Prostate gland (tissue), 2 donors: ENCODE data around the gene PARP16. TPM values are rescaled to one million over a fixed set of nuclear protein-coding genes. Genes with fewer than 3 reads are reported as not detected.
A peak's percentile ranks its signal among the peaks of the same experiment; 100 is the strongest.

ENCODE experiments used
- DNase-seq: peaks from one replicate; pipeline ENCODE4 v3.0.0-alpha.2; 2019; ENCODE audit warnings: low spot score
- H3K27ac ChIP-seq, 2 donors: fragments of 200-600 bp; sonication (generic); 2 replicates each; pipeline ENCODE4 v1.5.1; 2017 to 2019
- H3K27me3 ChIP-seq: fragments of 200-600 bp; sonication (generic); replicated peaks from 2 replicates; pipeline ENCODE4 v1.5.1; 2019; ENCODE audit not compliant: insufficient read depth
- H3K36me3 ChIP-seq, 2 donors: fragments of 200-600 bp; sonication (generic); 1 replicate in 1 of 2; 2 replicates in 1 of 2; pipeline versions ENCODE4 v1.5.1 to v1.8.1; 2017 to 2019
- H3K4me1 ChIP-seq: fragments of 200-600 bp; sonication (generic); replicated peaks from 2 replicates; pipeline ENCODE4 v1.5.1; 2019
- H3K4me3 ChIP-seq, 2 donors: fragments of 200-600 bp; sonication (generic); 2 replicates each; pipeline ENCODE4 v1.5.1; 2017 to 2019
- H3K9me3 ChIP-seq: fragments of 200-600 bp; sonication (generic); 2 replicates; pipeline ENCODE4 v1.5.1; 2017
- CTCF ChIP-seq, 4 experiments: fragments of 200-600 bp in 2 of 4; fragments of 450-650 bp in 2 of 4; sonication (generic) in 2 of 4; IDR thresholded peaks; 1 replicate in 3 of 4; 2 replicates in 1 of 4; pipeline ENCODE4 v1.5.1; 2016 to 2019; ENCODE audit warnings: antibody characterized with exemption in 4 of 4, mild to moderate bottlenecking in 2 of 4, moderate library complexity in 2 of 4
- POLR2A ChIP-seq: fragments of 450-650 bp; IDR thresholded peaks from one replicate; pipeline ENCODE4 v1.6.1; 2016; ENCODE audit warnings: antibody characterized with exemption, mild to moderate bottlenecking
- POLR2AphosphoS5 ChIP-seq: sonication (generic); formaldehyde crosslinking; IDR thresholded peaks from one replicate; pipeline ENCODE4 v1.6.1; 2017; ENCODE audit warnings: antibody characterized with exemption
- WGBS: methylation state at CpG from one replicate; pipeline ENCODE4 v1.1.5; 2018; 5-methylcytosine and 5-hydroxymethylcytosine counted together
- intact Hi-C: fragments of 100-400 bp; cut with DNase I; formaldehyde crosslinking; loops from one replicate; pipeline ENCODE4 v1.14.2; 2022
- total RNA-seq, 2 donors: library from RNA; depleted of rRNA; stranded (reverse); fragments of >200 nt; gene quantifications; one replicate each; pipeline ENCODE4 v1.1.0, GENCODE V29; 2016

Gene PARP16
- total RNA-seq, 2 donors from 2014 or later, result 13.0 to 17.0 TPM

GRCh38 chr15:65305776-65306175 is 19.1 kb upstream of the PARP16 start:
- H3K4me3 ChIP-seq, result no peak overlapping the region
- H3K36me3 ChIP-seq, result no peaks in the 10 kb centered on the region
- H3K27ac ChIP-seq, result no peak overlapping the region
- no peaks in the 10 kb centered on the region for H3K27me3 ChIP-seq
- DNase-seq, result no peak
- 88% methylated on average over 3 of the region's 3 CpGs for WGBS
- intact Hi-C loops, result no loop called here
- no peaks in the 10 kb centered on the region for H3K9me3 ChIP-seq
- TF ChIP-seq CTCF (IDR thresholded peaks at IDR 0.05) (no peak), POLR2A (no peak), POLR2AphosphoS5 (no peak)
- H3K4me1 ChIP-seq, result no peaks in the 10 kb centered on the region

- no peaks in the 10 kb centered on the region for H3K36me3 ChIP-seq
- H3K4me1 ChIP-seq, result no peaks in the 10 kb centered on the region
- DNase-seq, result peak; percentile 22
- WGBS, result 52% methylated on average over 14 of the region's 14 CpGs
- no peaks in the 10 kb centered on the region for H3K27me3 ChIP-seq
- TF ChIP-seq CTCF (IDR thresholded peaks at IDR 0.05) (no peak), POLR2A (no peak), POLR2AphosphoS5 (no peak)
- peak overlapping the region; percentile 84 to 87 for H3K27ac ChIP-seq
- intact Hi-C loops, result no loop called here
- peak overlapping the region in 1 of 2 donors; percentile 45 for H3K4me3 ChIP-seq
- H3K9me3 ChIP-seq, result no peaks in the 10 kb centered on the region
Observed at GRCh38 chr15:65305150-65305758, 18.6 kb upstream of the PARP16 start.

- WGBS, result under 1% methylated on average over 24 of the region's 24 CpGs
Observed at GRCh38 chr15:65304381-65305149, 17.9 kb upstream of the PARP16 start, which contains the start of gene RNU5B-1. RNU5B-1 (plus strand) TSS chr15:65304677.

GRCh38 chr15:65303687-65304380 is 17.2 kb upstream of the PARP16 start:
- H3K27ac ChIP-seq, result peak overlapping the region; percentile 84 to 87
- TF ChIP-seq CTCF (IDR thresholded peaks at IDR 0.05), result no peak
- no peak for TF ChIP-seq POLR2A
- TF ChIP-seq POLR2AphosphoS5, result peak; percentile 65
- intact Hi-C loops, result no loop called here
- H3K4me3 ChIP-seq, result peak overlapping the region; percentile 40 to 45
- no peaks in the 10 kb centered on the region for H3K27me3 ChIP-seq
- DNase-seq, result peak; percentile 78
- no peaks in the 10 kb centered on the region for H3K9me3 ChIP-seq
- no peaks in the 10 kb centered on the region for H3K36me3 ChIP-seq
- 2% methylated on average over 24 of the region's 24 CpGs for WGBS
- no peaks in the 10 kb centered on the region for H3K4me1 ChIP-seq

More at GRCh38 chr15:65304381-65305149, 17.9 kb upstream of the PARP16 start, which contains the start of gene RNU5B-1:
- peak within 1 kb of the TSS; percentile 40 to 45 for H3K4me3 ChIP-seq
- no peaks in the 10 kb centered on the region for H3K9me3 ChIP-seq
- H3K27me3 ChIP-seq, result no peaks in the 10 kb centered on the region
- TF ChIP-seq POLR2A (peak; percentile 88), POLR2AphosphoS5 (peak; percentile 89), CTCF (IDR thresholded peaks at IDR 0.05) (peak; percentile 61 to 88 (median 80))
- H3K27ac ChIP-seq, result peak within 1 kb of the TSS; percentile 84 to 87
- H3K36me3 ChIP-seq, result no peaks in the 10 kb centered on the region
- peak; percentile 66 for DNase-seq
- H3K4me1 ChIP-seq, result no peaks in the 10 kb centered on the region
- intact Hi-C loops, result no loop called here
